Adrenal gland (tissue), 12 donors: Measurements from ENCODE around the gene EIF1B. TPM values are rescaled to one million over a fixed set of nuclear protein-coding genes. Genes with fewer than 3 reads are reported as not detected.

Experiments
- DNase-seq, 7 donors: peaks; one replicate each; pipeline ENCODE4 v3.0.0-alpha.2; 2019 to 2020
- H3K27ac ChIP-seq, 5 donors: fragments of 200-600 bp; sonication (generic) in 4 of 5; 1 replicate in 3 of 5; 2 replicates in 2 of 5; pipeline versions ENCODE4 v1.5.1 to v1.8.0; 2016 to 2020; ENCODE audit warnings: mild to moderate bottlenecking in 1 of 5
- H3K27me3 ChIP-seq: fragments of 200-600 bp; 2 replicates; pipeline ENCODE4 v1.8.0; 2021
- H3K36me3 ChIP-seq, 2 donors: fragments of 200-600 bp; replicated peaks in 1 of 2; 1 replicate in 1 of 2; 2 replicates in 1 of 2; pipeline versions ENCODE4 v1.5.1 to v1.8.0; 2018 to 2022
- H3K4me1 ChIP-seq, 2 donors: fragments of 200-600 bp; replicated peaks in 1 of 2; 1 replicate in 1 of 2; 2 replicates in 1 of 2; pipeline versions ENCODE4 v1.5.1 to v1.8.0; 2018 to 2021
- H3K4me3 ChIP-seq, 4 donors: fragments of 200-600 bp; sonication (generic) in 3 of 4; one replicate each; pipeline ENCODE4 v1.5.1; 2016 to 2018
- H3K9me3 ChIP-seq, 3 donors: fragments of 200-600 bp; sonication (generic) in 1 of 3; replicated peaks in 1 of 3; 1 replicate in 2 of 3; 2 replicates in 1 of 3; pipeline versions ENCODE4 v1.5.1 to v1.8.0; 2016 to 2021
- POLR2A ChIP-seq, 2 donors: fragments of 450-650 bp; IDR thresholded peaks; one replicate each; pipeline ENCODE4 v1.6.1; 2017; ENCODE audit warnings: antibody characterized with exemption in 2 of 2, mild to moderate bottlenecking in 2 of 2, moderate library complexity in 1 of 2
- WGBS, 4 donors: extraction: QIAGEN DNeasy Blood & Tissue Kit in 2 of 4; methylation state at CpG; one replicate each; pipeline versions ENCODE4 v1.1.5 to v1.1.7; 2013 to 2017; 5-methylcytosine and 5-hydroxymethylcytosine counted together
- intact Hi-C, 2 donors: fragments of 100-400 bp; cut with DNase I; formaldehyde crosslinking; loops; one replicate each; pipeline versions ENCODE4 v1.14.1 to v1.15.0; 2022 to 2023
- polyA plus RNA-seq, 3 donors: library from polyadenylated mRNA; stranded (reverse); fragments of 200-250 nt in 2 of 3; fragments of 350-450 nt in 1 of 3; fragmentation: Illumina TruSeq in 1 of 3; extraction: RNeasy Lipid Tissue Mini Kit (QIAGEN cat#74804) in 1 of 3; gene quantifications; one replicate each; pipeline ENCODE4 v1.2.3, GENCODE V29; 2013 to 2014
- total RNA-seq, 9 donors: library from RNA; depleted of rRNA in 4 of 9; stranded (reverse); fragments of >200 nt in 4 of 9; fragments of 120-200 nt in 1 of 9; fragmentation: NEBNext Ultra II Directional in 1 of 9; extraction: Animal tissue kit (Norgen Biotek cat#: 25700) in 1 of 9; gene quantifications; one replicate each; pipeline versions ENCODE4 v1.1.0 to v1.2.4, GENCODE V29; 2013 to 2023
- TF ChIP-seq, protein P1 (sequence below), 6 experiments: fragments of 450-650 bp in 4 of 6; fragments of 200-600 bp in 2 of 6; sonication (generic) in 1 of 6; IDR thresholded peaks; 1 replicate in 5 of 6; 2 replicates in 1 of 6; pipeline versions ENCODE4 v1.5.1 to v1.8.0; 2016 to 2021; ENCODE audit warnings: antibody characterized with exemption in 6 of 6, mild to moderate bottlenecking in 2 of 6, moderate library complexity in 1 of 6
- donor health status: healthy with polysubstance abuse.
- donor health status: Bipolar disorder and iron deficiency.
- donor health status: DM: yes; HTN: yes; CAD: no.
- donor health status: DM: no; HTN: no; CAD: no.
- donor health status: DM: no; HTN: no; CAD: no.
- donor health status: DM: yes; HTN: yes; CAD: no.

Gene EIF1B
- total and polyA plus RNA-seq, 12 donors, result 8.8 to 133 (median 52.9) TPM

DNA sequence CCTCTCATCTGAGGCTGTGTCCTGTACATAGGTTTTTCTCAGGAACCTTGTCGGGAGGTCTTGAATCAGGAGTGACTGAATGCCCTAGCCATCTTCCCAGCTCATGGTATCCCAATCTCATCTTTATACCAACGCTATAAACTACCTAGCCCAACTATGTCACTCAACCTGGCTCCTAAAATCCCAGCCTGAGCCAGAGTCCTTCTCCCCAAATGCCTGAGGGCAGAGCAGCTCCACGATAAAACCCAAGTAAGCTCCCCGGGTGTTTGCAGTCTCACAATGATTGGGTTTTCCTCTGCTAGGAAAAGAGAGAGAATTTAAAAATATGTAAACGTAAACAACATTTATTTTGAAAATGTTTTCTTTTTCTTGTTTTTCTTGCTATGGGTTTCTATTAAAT, 14.4 kb downstream of the EIF1B start:
- Histone ChIP-seq H3K4me1 (no peaks in the 10 kb centered on the region), H3K9me3 (no peaks in the 10 kb centered on the region), H3K36me3 (no peaks in the 10 kb centered on the region), H3K4me3 (no peak overlapping the region), H3K27me3 (no peaks in the 10 kb centered on the region), H3K27ac (no peak overlapping the region)
- intact Hi-C loops, result loop anchor here in 1 of 2 donors (10.0 kb wide), 1 partner anchor 251 kb away; no protein-coding TSS in a partner anchor
- TF ChIP-seq, protein P1, sequence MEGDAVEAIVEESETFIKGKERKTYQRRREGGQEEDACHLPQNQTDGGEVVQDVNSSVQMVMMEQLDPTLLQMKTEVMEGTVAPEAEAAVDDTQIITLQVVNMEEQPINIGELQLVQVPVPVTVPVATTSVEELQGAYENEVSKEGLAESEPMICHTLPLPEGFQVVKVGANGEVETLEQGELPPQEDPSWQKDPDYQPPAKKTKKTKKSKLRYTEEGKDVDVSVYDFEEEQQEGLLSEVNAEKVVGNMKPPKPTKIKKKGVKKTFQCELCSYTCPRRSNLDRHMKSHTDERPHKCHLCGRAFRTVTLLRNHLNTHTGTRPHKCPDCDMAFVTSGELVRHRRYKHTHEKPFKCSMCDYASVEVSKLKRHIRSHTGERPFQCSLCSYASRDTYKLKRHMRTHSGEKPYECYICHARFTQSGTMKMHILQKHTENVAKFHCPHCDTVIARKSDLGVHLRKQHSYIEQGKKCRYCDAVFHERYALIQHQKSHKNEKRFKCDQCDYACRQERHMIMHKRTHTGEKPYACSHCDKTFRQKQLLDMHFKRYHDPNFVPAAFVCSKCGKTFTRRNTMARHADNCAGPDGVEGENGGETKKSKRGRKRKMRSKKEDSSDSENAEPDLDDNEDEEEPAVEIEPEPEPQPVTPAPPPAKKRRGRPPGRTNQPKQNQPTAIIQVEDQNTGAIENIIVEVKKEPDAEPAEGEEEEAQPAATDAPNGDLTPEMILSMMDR (IDR thresholded peaks at IDR 0.05), result no peak
- TF ChIP-seq POLR2A (IDR thresholded peaks at IDR 0.05), result no peak
- WGBS, 4 donors, result 80 to 85% (median 81%) methylated on average over 5 of the region's 5 CpGs
- DNase-seq, result no peak

DNA sequence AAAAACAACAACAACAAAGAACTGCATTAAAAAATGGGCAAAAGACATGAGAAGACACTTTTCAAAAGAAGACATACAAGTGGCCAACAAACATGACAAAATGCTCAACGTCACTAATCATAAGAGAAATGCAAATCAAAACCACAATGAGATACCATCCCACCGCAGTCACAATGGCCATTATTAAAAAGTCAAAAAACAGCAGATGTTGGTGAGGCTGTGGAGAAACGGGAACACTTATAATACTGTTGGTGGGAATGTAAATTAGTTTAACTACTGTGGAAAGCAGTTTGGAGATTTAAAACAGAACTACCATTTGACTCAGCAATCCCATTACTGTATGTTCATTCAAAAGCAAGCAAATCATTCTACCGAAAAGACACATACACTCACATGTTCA, 15.1 kb downstream of the EIF1B start:
- TF ChIP-seq, protein P1 (IDR thresholded peaks at IDR 0.05), result no peak
- no peak for DNase-seq
- intact Hi-C loops, result loop anchor here in 1 of 2 donors (10.0 kb wide), 1 partner anchor 250 kb away; no protein-coding TSS in a partner anchor
- Histone ChIP-seq H3K9me3 (no peaks in the 10 kb centered on the region), H3K4me1 (no peaks in the 10 kb centered on the region), H3K27me3 (no peaks in the 10 kb centered on the region), H3K36me3 (no peaks in the 10 kb centered on the region), H3K27ac (no peak overlapping the region), H3K4me3 (no peak overlapping the region)
- WGBS, 4 donors, result 73 to 85% (median 81%) methylated on average over 4 of the region's 4 CpGs

DNA sequence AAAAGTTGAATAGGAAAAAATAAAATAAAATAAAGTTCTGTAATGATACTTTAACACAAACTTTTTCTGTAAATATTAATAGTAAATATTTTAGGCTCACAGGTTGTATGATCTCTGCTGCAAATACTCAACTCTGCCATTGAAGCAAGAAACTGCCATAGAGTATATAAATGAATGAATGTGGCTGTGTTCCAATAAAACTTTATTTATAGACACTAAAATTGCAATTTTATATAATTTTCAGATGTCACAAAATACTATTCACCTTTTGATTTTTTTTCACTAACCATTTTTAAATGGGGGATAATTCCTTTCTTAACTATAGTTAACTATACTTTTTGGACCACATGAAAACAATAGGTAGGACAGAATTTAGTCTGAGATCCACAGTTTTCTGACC, 16.0 kb downstream of the EIF1B start:
- no peak overlapping the region for H3K4me3 ChIP-seq
- no peaks in the 10 kb centered on the region for H3K36me3 ChIP-seq
- H3K9me3 ChIP-seq, result no peaks in the 10 kb centered on the region
- no peaks in the 10 kb centered on the region for H3K27me3 ChIP-seq
- H3K4me1 ChIP-seq, result no peaks in the 10 kb centered on the region
- intact Hi-C loops, result loop anchor here in 1 of 2 donors (10.0 kb wide), 1 partner anchor 249 kb away; no protein-coding TSS in a partner anchor
- no peak overlapping the region for H3K27ac ChIP-seq
- no peak for DNase-seq
- no peak for TF ChIP-seq POLR2A (IDR thresholded peaks at IDR 0.05)
- TF ChIP-seq, protein P1 (IDR thresholded peaks at IDR 0.05), result no peak

DNA sequence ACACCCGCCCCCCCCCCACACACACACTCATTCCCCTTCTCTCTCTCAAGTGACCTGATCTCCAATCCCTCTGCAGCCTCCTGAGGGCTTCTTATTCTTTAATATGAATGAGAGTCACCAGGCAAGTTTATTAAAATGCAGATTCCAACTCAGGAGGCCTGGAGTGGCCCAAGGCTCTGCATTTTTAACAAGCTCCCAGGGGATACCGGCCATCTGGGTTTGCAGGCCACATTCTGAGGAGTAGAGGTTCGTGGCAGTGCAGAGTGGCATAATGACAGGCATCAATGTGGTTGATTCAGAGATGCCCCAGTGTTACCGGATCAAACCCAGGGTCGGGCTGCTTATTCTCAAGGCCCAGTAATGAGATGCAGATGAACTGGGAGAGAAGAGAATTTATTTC, 18.9 kb downstream of the EIF1B start:
- H3K4me1 ChIP-seq, result no peaks in the 10 kb centered on the region
- TF ChIP-seq, protein P1 (IDR thresholded peaks at IDR 0.05), result no peak
- TF ChIP-seq POLR2A (IDR thresholded peaks at IDR 0.05), result no peak
- 75 to 81% (median 79%) methylated on average over 5 of the region's 5 CpGs for WGBS, 4 donors

More for the DNA sequence above, 18.9 kb downstream of the EIF1B start:
- no peaks in the 10 kb centered on the region for H3K9me3 ChIP-seq
- intact Hi-C loops, result loop anchor here in 1 of 2 donors (10.0 kb wide), 1 partner anchor 246 kb away; no protein-coding TSS in a partner anchor
- no peak overlapping the region for H3K4me3 ChIP-seq
- no peaks in the 10 kb centered on the region for H3K36me3 ChIP-seq
- no peak overlapping the region for H3K27ac ChIP-seq
- no peak for DNase-seq
- H3K27me3 ChIP-seq, result no peaks in the 10 kb centered on the region
